ENCODE data around the gene SUCLG2.

GRCh38 chr3:67461667-67462142 lies 192.7 kb downstream of the SUCLG2 start:
- TF ChIP-seq CTCF (optimal IDR thresholded peaks at IDR 0.05 in 1 of 3, IDR thresholded peaks at IDR 0.05 in 1 of 3, conservative IDR thresholded peaks at IDR 0.05 in 1 of 3; ENCODE audit: extremely low read depth in 1 of 3, insufficient read depth in 2 of 3, low read length in 3 of 3) (no peak), EZH2 (IDR thresholded peaks at IDR 0.05; ENCODE audit: low read length) (no peak)
